Measurements from ENCODE around the gene RHBDL1.

The RHBDL1 gene

DNA sequence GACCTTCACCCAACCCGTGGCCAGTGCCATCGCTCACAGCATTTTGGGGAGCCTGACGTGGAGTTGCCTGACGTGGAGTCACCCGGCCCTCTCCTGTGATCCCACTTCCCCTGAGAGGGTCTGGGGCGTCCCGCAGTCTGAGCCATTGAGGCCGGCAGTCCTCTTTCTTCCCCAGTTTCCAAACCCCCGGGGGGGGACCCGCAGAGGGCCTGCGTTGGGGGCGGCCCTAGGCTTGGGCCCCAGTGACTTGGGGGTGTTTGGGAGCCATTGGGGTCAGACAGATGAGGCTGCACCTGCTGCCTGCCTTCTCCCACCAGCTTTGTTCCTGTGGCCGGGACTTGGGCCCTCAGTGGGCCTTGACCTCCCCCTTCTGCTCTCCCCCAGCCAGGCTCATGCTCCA is 5.8 kb upstream of the RHBDL1 start:
- no peak for DNase-seq (ENCODE audit: low spot score)
- no peak for TF ChIP-seq CTCF (IDR thresholded peaks at IDR 0.05; ENCODE audit: extremely low read depth, insufficient read depth, missing control alignments)
- in situ Hi-C loops (cut with MboI; ENCODE audit: low pct_unique_long_range_greater_than_20kb, low sequenced_read_pairs, unreplicated experiment) = no loop called here

- no peak for TF ChIP-seq CTCF (IDR thresholded peaks at IDR 0.05; ENCODE audit: extremely low read depth, insufficient read depth, missing control alignments)
- in situ Hi-C loops (cut with MboI; ENCODE audit: low pct_unique_long_range_greater_than_20kb, low sequenced_read_pairs, unreplicated experiment) = no loop called here
- DNase-seq (ENCODE audit: low spot score) = no peak
These were observed 4.8 kb upstream of the RHBDL1 start for GRCh38 chr16:670485-671352.

- in situ Hi-C loops (cut with MboI; ENCODE audit: low pct_unique_long_range_greater_than_20kb, low sequenced_read_pairs, unreplicated experiment) = no loop called here
- no peak for DNase-seq (ENCODE audit: low spot score)
- no peak for TF ChIP-seq CTCF (IDR thresholded peaks at IDR 0.05; ENCODE audit: extremely low read depth, insufficient read depth, missing control alignments)
These were observed 3.9 kb upstream of the RHBDL1 start for GRCh38 chr16:671353-672131.

DNA sequence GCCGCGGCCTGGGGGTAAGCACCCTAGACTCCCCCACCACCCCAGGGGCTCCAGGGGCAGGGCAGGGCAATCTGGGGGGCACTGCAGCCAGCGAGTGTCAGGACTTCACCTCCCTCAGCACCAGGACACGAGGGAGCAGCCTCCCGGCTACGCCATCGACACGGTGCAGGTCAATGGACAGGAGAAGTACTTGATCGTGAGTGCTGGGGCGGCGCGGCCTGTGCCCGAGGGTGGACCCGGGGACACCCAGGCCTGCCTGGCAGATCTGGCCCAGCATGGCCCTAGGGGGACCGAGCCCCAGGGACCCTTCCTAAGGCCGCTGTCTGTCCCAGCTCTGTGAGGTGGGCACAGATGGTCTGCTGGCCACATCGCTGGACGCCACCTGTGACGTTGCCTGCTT is 3.1 kb upstream of the RHBDL1 start:
- in situ Hi-C loops (cut with MboI; ENCODE audit: low pct_unique_long_range_greater_than_20kb, low sequenced_read_pairs, unreplicated experiment) = no loop called here
- TF ChIP-seq CTCF (IDR thresholded peaks at IDR 0.05; ENCODE audit: extremely low read depth, insufficient read depth, missing control alignments) = no peak
- no peak for DNase-seq (ENCODE audit: low spot score)

DNA sequence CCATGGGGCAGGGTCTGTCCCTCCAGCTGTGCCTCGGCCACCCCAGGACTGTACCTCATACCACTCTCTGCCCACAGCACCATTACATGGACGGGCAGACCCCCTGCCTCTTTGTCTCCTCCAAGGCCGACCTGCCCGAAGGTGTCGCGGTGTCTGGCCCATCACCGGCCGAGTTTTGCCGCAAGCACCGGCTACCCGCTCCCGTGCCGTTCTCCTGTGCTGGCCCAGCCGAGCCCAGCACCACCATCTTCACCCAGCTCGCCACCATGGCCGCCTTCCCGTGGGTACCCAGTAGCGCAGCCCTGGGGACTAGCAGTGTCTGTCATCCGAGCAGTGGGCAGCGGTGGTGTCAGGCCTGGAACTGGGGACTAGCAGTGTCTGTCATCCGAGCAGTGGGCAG is 2.6 kb upstream of the RHBDL1 start:
- in situ Hi-C loops (cut with MboI; ENCODE audit: low pct_unique_long_range_greater_than_20kb, low sequenced_read_pairs, unreplicated experiment) = no loop called here
- no peak for TF ChIP-seq CTCF (IDR thresholded peaks at IDR 0.05; ENCODE audit: extremely low read depth, insufficient read depth, missing control alignments)
- no peak for DNase-seq (ENCODE audit: low spot score)

DNA sequence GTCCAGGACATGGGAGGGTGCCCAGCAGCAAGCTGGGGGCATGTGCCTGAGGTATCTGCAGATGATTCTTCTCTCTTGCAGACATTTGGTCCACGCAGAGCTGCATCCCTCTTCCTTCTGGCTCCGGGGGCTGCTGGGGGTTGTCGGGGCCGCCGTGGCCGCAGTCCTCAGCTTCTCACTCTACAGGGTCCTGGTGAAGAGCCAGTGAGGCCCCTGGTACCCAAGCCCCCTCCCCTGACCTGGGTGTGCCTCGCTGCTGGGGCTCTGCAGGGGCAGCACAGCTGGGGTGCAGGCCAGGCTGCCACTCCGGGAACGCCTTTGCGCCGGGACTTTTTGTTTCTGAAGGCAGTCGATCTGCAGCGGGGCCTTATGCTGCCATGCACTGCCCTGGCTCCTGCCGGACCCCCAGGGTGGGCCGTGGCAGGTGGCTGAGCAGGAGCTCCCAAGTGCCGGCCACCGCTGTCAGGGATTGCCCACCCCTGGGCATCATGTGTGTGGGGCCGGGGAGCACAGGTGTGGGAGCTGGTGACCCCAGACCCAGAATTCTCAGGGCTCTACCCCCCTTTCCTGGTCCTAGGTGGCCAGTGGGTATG is 2.0 kb upstream of the RHBDL1 start:
- TF ChIP-seq CTCF (IDR thresholded peaks at IDR 0.05; ENCODE audit: extremely low read depth, insufficient read depth, missing control alignments) = no peak
- in situ Hi-C loops (cut with MboI; ENCODE audit: low pct_unique_long_range_greater_than_20kb, low sequenced_read_pairs, unreplicated experiment) = no loop called here
- DNase-seq (ENCODE audit: low spot score) = no peak

Measured in GM13977 (cell line).